ENCODE measurements around the gene ITPR1.

DNA sequence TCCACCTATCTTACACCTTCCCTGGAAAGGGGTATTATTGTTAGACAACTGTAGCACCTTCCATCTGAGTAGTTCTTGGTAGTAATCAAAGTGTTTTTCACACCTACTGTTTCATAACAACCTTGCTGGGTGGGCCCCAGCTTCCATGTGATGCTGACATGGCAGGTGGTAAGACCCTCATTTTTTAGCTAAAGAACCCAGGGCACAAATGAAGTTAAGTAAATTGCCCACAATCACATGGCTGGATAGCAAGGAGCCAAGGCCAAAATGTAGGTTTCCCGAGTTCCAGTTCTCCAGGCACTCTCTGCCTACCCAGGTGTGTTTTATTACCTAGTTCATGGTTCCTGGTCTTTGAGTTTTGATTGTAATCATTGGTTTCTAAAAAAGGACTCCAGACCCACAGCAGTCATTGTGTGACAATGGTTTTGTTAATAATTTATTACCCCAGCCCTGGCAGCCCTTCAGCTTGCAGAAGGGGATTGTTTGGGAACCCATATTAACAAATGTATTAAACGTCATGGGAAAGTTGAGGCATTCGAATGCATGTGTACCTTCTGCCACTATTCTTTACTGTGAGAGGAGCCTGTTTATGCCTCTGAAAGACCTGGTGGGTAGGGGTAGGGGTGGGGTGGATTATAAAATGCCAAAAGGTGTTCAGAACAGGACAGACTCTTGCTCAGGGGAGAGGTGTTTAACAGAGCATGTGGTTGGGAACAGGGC, 263.9 kb downstream of the ITPR1 start:
- TF ChIP-seq POLR2A (IDR thresholded peaks at IDR 0.05) (no peak), CTCF (IDR thresholded peaks at IDR 0.05) (no peak), POLR2AphosphoS5 (IDR thresholded peaks at IDR 0.05) (no peak)
